Measurements from ENCODE around the gene GRHPR.

Gene GRHPR

GRCh38 chr9:37451628-37452027 is 29.1 kb downstream of the GRHPR start:
- Histone ChIP-seq H3K4me3 (replicated peaks; ENCODE audit: insufficient read depth, low read length) (no peak overlapping the region), H3K27me3 (ENCODE audit: insufficient read depth, poor library complexity, severe bottlenecking) (no peaks in the 10 kb centered on the region), H3K27ac (replicated peaks) (no peak overlapping the region)
- no peak for DNase-seq (ENCODE audit: low read depth in 1 of 2, low spot score in 1 of 2)
- TF ChIP-seq GABPA (IDR thresholded peaks at IDR 0.05; ENCODE audit: low read depth) (no peak), POLR2AphosphoS5 (IDR thresholded peaks at IDR 0.05; ENCODE audit: low read depth) (no peak), REST (IDR thresholded peaks at IDR 0.05; ENCODE audit: insufficient replicate concordance, low read depth) (no peak), SPI1 (IDR thresholded peaks at IDR 0.05; ENCODE audit: borderline replicate concordance, low read depth) (no peak), CTCF (IDR thresholded peaks at IDR 0.05; ENCODE audit: insufficient read depth, low read length) (no peak)

GRCh38 chr9:37452611-37453010 is 30.1 kb downstream of the GRHPR start:
- no peak for TF ChIP-seq GABPA (IDR thresholded peaks at IDR 0.05; ENCODE audit: low read depth)
- no peak for TF ChIP-seq SPI1 (IDR thresholded peaks at IDR 0.05; ENCODE audit: borderline replicate concordance, low read depth)
- TF ChIP-seq REST (IDR thresholded peaks at IDR 0.05; ENCODE audit: insufficient replicate concordance, low read depth) = no peak
- TF ChIP-seq POLR2AphosphoS5 (IDR thresholded peaks at IDR 0.05; ENCODE audit: low read depth) = no peak
- TF ChIP-seq CTCF (IDR thresholded peaks at IDR 0.05; ENCODE audit: insufficient read depth, low read length) = no peak
- Histone ChIP-seq H3K27me3 (ENCODE audit: insufficient read depth, poor library complexity, severe bottlenecking) (no peaks in the 10 kb centered on the region), H3K27ac (replicated peaks) (no peak overlapping the region), H3K4me3 (replicated peaks; ENCODE audit: insufficient read depth, low read length) (no peak overlapping the region)
- no peak for DNase-seq (ENCODE audit: low read depth in 1 of 2, low spot score in 1 of 2)

- no peak for DNase-seq (ENCODE audit: low read depth in 1 of 2, low spot score in 1 of 2)
- no peaks in the 10 kb centered on the region for H3K27me3 ChIP-seq (ENCODE audit: insufficient read depth, poor library complexity, severe bottlenecking)
- H3K27ac ChIP-seq (replicated peaks) = no peak overlapping the region
- TF ChIP-seq SPI1 (IDR thresholded peaks at IDR 0.05; ENCODE audit: borderline replicate concordance, low read depth) (no peak), CTCF (IDR thresholded peaks at IDR 0.05; ENCODE audit: insufficient read depth, low read length) (no peak)
- H3K4me3 ChIP-seq (replicated peaks; ENCODE audit: insufficient read depth, low read length) = no peak overlapping the region
Measured at GRCh38 chr9:37453827-37454226, 31.3 kb downstream of the GRHPR start.

- no peak overlapping the region for H3K4me3 ChIP-seq (replicated peaks; ENCODE audit: insufficient read depth, low read length)
- H3K27me3 ChIP-seq (ENCODE audit: insufficient read depth, poor library complexity, severe bottlenecking) = no peaks in the 10 kb centered on the region
- no peak for DNase-seq (ENCODE audit: low read depth in 1 of 2, low spot score in 1 of 2)
- TF ChIP-seq REST (IDR thresholded peaks at IDR 0.05; ENCODE audit: insufficient replicate concordance, low read depth) (no peak), POLR2AphosphoS5 (IDR thresholded peaks at IDR 0.05; ENCODE audit: low read depth) (no peak), SPI1 (IDR thresholded peaks at IDR 0.05; ENCODE audit: borderline replicate concordance, low read depth) (no peak), CTCF (IDR thresholded peaks at IDR 0.05; ENCODE audit: insufficient read depth, low read length) (no peak), GABPA (IDR thresholded peaks at IDR 0.05; ENCODE audit: low read depth) (no peak)
- no peak overlapping the region for H3K27ac ChIP-seq (replicated peaks)
Measured at GRCh38 chr9:37454238-37454637, 31.7 kb downstream of the GRHPR start.

All from HL-60 (cell line).